ENCODE measurements around the gene COA1. TPM values are rescaled to one million over a fixed set of nuclear protein-coding genes. Genes with fewer than 3 reads are reported as not detected.
A peak's percentile ranks its signal among the peaks of the same experiment; 100 is the strongest.

The COA1 gene
- total RNA-seq, 2 donors from 2014 or later: 104 to 144 TPM

- no peak overlapping the region for H3K9ac ChIP-seq (ENCODE audit: extremely low read depth, low read length, poor library complexity, severe bottlenecking)
- no peak for TF ChIP-seq CTCF (conservative IDR thresholded peaks at IDR 0.05)
- H3K9me3 ChIP-seq (ENCODE audit: control insufficient read depth, low read length): no peaks in the 10 kb centered on the region
- H3K4me3 ChIP-seq (ENCODE audit: low read length): no peak overlapping the region
- DNase-seq: no peak
- 84 to 89% methylated on average over 4 of the region's 4 CpGs for WGBS, 2 experiments (ENCODE audit: insufficient coverage in 1 of 2, insufficient read length in 1 of 2)
- no peak overlapping the region for H3K27ac ChIP-seq (ENCODE audit: low read depth, low read length)
- Mint-ChIP-seq H3K36me3 (ENCODE audit: low read depth) (no peaks in the 10 kb centered on the region), H3K4me1 (peaks cover 17% of the 10 kb centered on the region), H3K27me3 (ENCODE audit: insufficient read depth) (peaks cover 30% of the 10 kb centered on the region), H3K9me3 (no peaks in the 10 kb centered on the region), H3K27ac (no peak overlapping the region), H3K4me3 (no peak overlapping the region)
- no peaks in the 10 kb centered on the region for H3K4me1 ChIP-seq (ENCODE audit: control insufficient read depth, insufficient read depth, low read length)
- H3K27me3 ChIP-seq (ENCODE audit: control insufficient read depth, insufficient read depth, low read length, poor library complexity, severe bottlenecking): peaks cover 31% of the 10 kb centered on the region
- no peaks in the 10 kb centered on the region for H3K36me3 ChIP-seq (ENCODE audit: control insufficient read depth, insufficient read depth, low read length)
These were observed 25.3 kb upstream of the COA1 start for GRCh38 chr7:43754596-43754995.

GRCh38 chr7:43753843-43754242 is 24.5 kb upstream of the COA1 start:
- peaks cover 23% of the 10 kb centered on the region for H3K27me3 ChIP-seq (ENCODE audit: control insufficient read depth, insufficient read depth, low read length, poor library complexity, severe bottlenecking)
- Mint-ChIP-seq H3K36me3 (ENCODE audit: low read depth) (no peaks in the 10 kb centered on the region), H3K4me1 (peaks cover 20% of the 10 kb centered on the region), H3K9me3 (no peaks in the 10 kb centered on the region), H3K27ac (no peak overlapping the region), H3K27me3 (ENCODE audit: insufficient read depth) (peaks cover 26% of the 10 kb centered on the region), H3K4me3 (no peak overlapping the region)
- no peak overlapping the region for H3K4me3 ChIP-seq (ENCODE audit: low read length)
- no peaks in the 10 kb centered on the region for H3K36me3 ChIP-seq (ENCODE audit: control insufficient read depth, insufficient read depth, low read length)
- WGBS, 2 experiments (ENCODE audit: insufficient coverage in 1 of 2, insufficient read length in 1 of 2): 90 to 100% methylated on average over 3 of the region's 3 CpGs
- no peak overlapping the region for H3K27ac ChIP-seq (ENCODE audit: low read depth, low read length)
- no peak overlapping the region for H3K9ac ChIP-seq (ENCODE audit: extremely low read depth, low read length, poor library complexity, severe bottlenecking)
- H3K9me3 ChIP-seq (ENCODE audit: control insufficient read depth, low read length): no peaks in the 10 kb centered on the region
- peak; percentile 29 for TF ChIP-seq CTCF (conservative IDR thresholded peaks at IDR 0.05)
- no peaks in the 10 kb centered on the region for H3K4me1 ChIP-seq (ENCODE audit: control insufficient read depth, insufficient read depth, low read length)
- DNase-seq: no peak

GRCh38 chr7:43753271-43753810 is 24.0 kb upstream of the COA1 start:
- no peaks in the 10 kb centered on the region for H3K9me3 ChIP-seq (ENCODE audit: control insufficient read depth, low read length)
- DNase-seq: no peak
- no peak overlapping the region for H3K4me3 ChIP-seq (ENCODE audit: low read length)
- H3K4me1 ChIP-seq (ENCODE audit: control insufficient read depth, insufficient read depth, low read length): no peaks in the 10 kb centered on the region
- peaks cover 27% of the 10 kb centered on the region for H3K27me3 Mint-ChIP-seq (ENCODE audit: insufficient read depth)
- no peaks in the 10 kb centered on the region for H3K9me3 Mint-ChIP-seq
- no peak overlapping the region for H3K4me3 Mint-ChIP-seq
- WGBS, 2 experiments (ENCODE audit: insufficient coverage in 1 of 2, insufficient read length in 1 of 2): 97 to 100% methylated on average over 1 of the region's 1 CpG
- H3K36me3 ChIP-seq (ENCODE audit: control insufficient read depth, insufficient read depth, low read length): no peaks in the 10 kb centered on the region
- no peak overlapping the region for H3K27ac Mint-ChIP-seq
- peaks cover 23% of the 10 kb centered on the region for H3K27me3 ChIP-seq (ENCODE audit: control insufficient read depth, insufficient read depth, low read length, poor library complexity, severe bottlenecking)
- no peak overlapping the region for H3K9ac ChIP-seq (ENCODE audit: extremely low read depth, low read length, poor library complexity, severe bottlenecking)
- H3K4me1 Mint-ChIP-seq: peaks cover 20% of the 10 kb centered on the region
- no peak for TF ChIP-seq CTCF (conservative IDR thresholded peaks at IDR 0.05)
- H3K27ac ChIP-seq (ENCODE audit: low read depth, low read length): no peak overlapping the region
- H3K36me3 Mint-ChIP-seq (ENCODE audit: low read depth): no peaks in the 10 kb centered on the region
